ENCODE results near the gene HTR3C. TPM values are rescaled to one million over a fixed set of nuclear protein-coding genes. Genes with fewer than 3 reads are reported as not detected.

The HTR3C gene
- total RNA-seq, 1 experiment from 2014 or later: not detected

DNA sequence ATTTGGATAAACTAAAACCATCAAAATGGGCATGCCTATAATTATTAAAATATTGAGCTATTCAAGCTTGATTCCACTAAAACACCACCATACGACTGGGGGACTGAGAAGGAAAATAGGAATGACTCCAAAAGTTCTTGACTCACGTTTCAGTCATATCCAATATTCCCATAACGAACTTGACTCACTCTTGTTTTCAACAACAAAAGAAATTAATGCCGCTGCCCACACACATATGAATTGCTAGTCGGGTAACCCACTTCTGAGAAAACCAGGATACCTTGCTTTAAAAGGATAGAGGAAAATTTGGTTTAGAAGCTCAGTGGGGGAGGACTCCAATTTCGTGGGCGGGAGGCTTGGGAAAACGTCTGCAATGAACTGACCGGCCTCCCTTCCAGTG, 5.2 kb downstream of the HTR3C start:
- Histone ChIP-seq H3K27me3 (replicated peaks; ENCODE audit: insufficient read depth, low read depth, low read length, poor library complexity) (peaks cover 9% of the 10 kb centered on the region), H3K27ac (ENCODE audit: low read depth, low read length, poor library complexity, severe bottlenecking) (no peak overlapping the region), H3K9me3 (ENCODE audit: low read depth, low read length, poor library complexity, severe bottlenecking) (no peaks in the 10 kb centered on the region), H3K4me1 (ENCODE audit: insufficient read depth, low read length, poor library complexity, severe bottlenecking) (no peaks in the 10 kb centered on the region), H3K36me3 (ENCODE audit: insufficient read depth, low read length, poor library complexity, severe bottlenecking) (no peaks in the 10 kb centered on the region), H3K4me3 (ENCODE audit: low read depth, low read length, poor library complexity, severe bottlenecking) (no peak overlapping the region)
- POLR2A ChIA-PET (ENCODE audit: low non-redundant PET): no interaction called here
- TF ChIP-seq, protein P1, sequence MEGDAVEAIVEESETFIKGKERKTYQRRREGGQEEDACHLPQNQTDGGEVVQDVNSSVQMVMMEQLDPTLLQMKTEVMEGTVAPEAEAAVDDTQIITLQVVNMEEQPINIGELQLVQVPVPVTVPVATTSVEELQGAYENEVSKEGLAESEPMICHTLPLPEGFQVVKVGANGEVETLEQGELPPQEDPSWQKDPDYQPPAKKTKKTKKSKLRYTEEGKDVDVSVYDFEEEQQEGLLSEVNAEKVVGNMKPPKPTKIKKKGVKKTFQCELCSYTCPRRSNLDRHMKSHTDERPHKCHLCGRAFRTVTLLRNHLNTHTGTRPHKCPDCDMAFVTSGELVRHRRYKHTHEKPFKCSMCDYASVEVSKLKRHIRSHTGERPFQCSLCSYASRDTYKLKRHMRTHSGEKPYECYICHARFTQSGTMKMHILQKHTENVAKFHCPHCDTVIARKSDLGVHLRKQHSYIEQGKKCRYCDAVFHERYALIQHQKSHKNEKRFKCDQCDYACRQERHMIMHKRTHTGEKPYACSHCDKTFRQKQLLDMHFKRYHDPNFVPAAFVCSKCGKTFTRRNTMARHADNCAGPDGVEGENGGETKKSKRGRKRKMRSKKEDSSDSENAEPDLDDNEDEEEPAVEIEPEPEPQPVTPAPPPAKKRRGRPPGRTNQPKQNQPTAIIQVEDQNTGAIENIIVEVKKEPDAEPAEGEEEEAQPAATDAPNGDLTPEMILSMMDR (conservative IDR thresholded peaks at IDR 0.05; ENCODE audit: low read depth, low read length): no peak
- TF ChIP-seq EZH2 (IDR thresholded peaks at IDR 0.05; ENCODE audit: borderline replicate concordance, low read depth, low read length, poor library complexity, severe bottlenecking): no peak
- no TSS peak for BruUV-seq (replicated peaks)
- intact Hi-C loops (cut with micrococcal nuclease; ENCODE audit: unreplicated experiment): no loop called here
- CTCF ChIA-PET: no interaction called here
- DNase-seq (ENCODE audit: low spot score): no peak

DNA sequence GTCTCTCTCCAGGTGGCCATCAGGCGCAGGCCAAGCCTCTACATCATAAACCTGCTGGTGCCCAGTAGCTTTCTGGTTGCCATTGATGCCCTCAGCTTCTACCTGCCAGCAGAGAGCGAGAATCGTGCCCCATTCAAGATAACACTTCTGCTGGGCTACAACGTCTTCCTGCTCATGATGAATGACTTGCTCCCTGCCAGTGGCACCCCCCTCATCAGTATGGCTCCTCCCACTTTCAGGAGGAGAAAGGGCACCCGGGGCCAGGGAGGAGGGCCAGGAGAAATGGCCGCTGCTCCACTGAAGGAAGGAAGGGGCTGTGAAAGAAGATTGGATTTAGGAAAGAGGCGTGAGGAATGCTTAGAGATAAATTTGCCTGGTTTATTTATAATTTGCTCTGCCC, 6.6 kb downstream of the HTR3C start:
- no peak overlapping the region for H3K4me3 ChIP-seq (ENCODE audit: low read depth, low read length, poor library complexity, severe bottlenecking)
- H3K36me3 ChIP-seq (ENCODE audit: insufficient read depth, low read length, poor library complexity, severe bottlenecking): no peaks in the 10 kb centered on the region
- H3K27me3 ChIP-seq (replicated peaks; ENCODE audit: insufficient read depth, low read depth, low read length, poor library complexity): no peaks in the 10 kb centered on the region
- intact Hi-C loops (cut with micrococcal nuclease; ENCODE audit: unreplicated experiment): no loop called here
- CTCF ChIA-PET: no interaction called here
- H3K27ac ChIP-seq (ENCODE audit: low read depth, low read length, poor library complexity, severe bottlenecking): no peak overlapping the region
- POLR2A ChIA-PET (ENCODE audit: low non-redundant PET): no interaction called here
- TF ChIP-seq, protein P1 (conservative IDR thresholded peaks at IDR 0.05; ENCODE audit: low read depth, low read length): no peak
- TF ChIP-seq EZH2 (IDR thresholded peaks at IDR 0.05; ENCODE audit: borderline replicate concordance, low read depth, low read length, poor library complexity, severe bottlenecking): no peak
- BruUV-seq (replicated peaks): no TSS peak
- H3K4me1 ChIP-seq (ENCODE audit: insufficient read depth, low read length, poor library complexity, severe bottlenecking): no peaks in the 10 kb centered on the region
- no peaks in the 10 kb centered on the region for H3K9me3 ChIP-seq (ENCODE audit: low read depth, low read length, poor library complexity, severe bottlenecking)
- no peak for DNase-seq (ENCODE audit: low spot score)

DNA sequence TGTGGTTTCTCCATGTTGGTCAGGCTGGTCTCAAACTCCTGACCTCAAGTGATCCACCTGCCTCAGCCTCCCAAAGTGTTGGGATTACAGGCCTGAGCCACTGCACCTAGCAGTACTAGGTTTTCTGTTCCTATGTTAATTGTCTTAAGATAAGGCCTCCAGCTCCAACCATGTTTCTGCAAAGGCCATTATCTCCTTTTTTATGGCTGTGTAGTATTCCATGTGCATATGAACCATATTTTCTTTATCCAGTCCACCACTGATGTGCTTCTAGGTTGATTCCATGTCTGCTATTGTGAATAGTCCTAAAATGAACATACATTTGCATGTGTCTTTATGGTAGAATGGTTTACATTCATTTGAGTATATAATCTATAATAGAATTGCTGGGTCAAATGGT, 9.8 kb downstream of the HTR3C start:
- no peak for DNase-seq (ENCODE audit: low spot score)
- H3K4me3 ChIP-seq (ENCODE audit: low read depth, low read length, poor library complexity, severe bottlenecking): no peak overlapping the region
- POLR2A ChIA-PET (ENCODE audit: low non-redundant PET): no interaction called here
- CTCF ChIA-PET: no interaction called here
- no TSS peak for BruUV-seq (replicated peaks)
- H3K9me3 ChIP-seq (ENCODE audit: low read depth, low read length, poor library complexity, severe bottlenecking): no peaks in the 10 kb centered on the region
- TF ChIP-seq EZH2 (IDR thresholded peaks at IDR 0.05; ENCODE audit: borderline replicate concordance, low read depth, low read length, poor library complexity, severe bottlenecking): no peak
- TF ChIP-seq, protein P1 (conservative IDR thresholded peaks at IDR 0.05; ENCODE audit: low read depth, low read length): no peak
- H3K27me3 ChIP-seq (replicated peaks; ENCODE audit: insufficient read depth, low read depth, low read length, poor library complexity): no peaks in the 10 kb centered on the region
- intact Hi-C loops (cut with micrococcal nuclease; ENCODE audit: unreplicated experiment): no loop called here
- H3K27ac ChIP-seq (ENCODE audit: low read depth, low read length, poor library complexity, severe bottlenecking): no peak overlapping the region
- no peaks in the 10 kb centered on the region for H3K36me3 ChIP-seq (ENCODE audit: insufficient read depth, low read length, poor library complexity, severe bottlenecking)
- H3K4me1 ChIP-seq (ENCODE audit: insufficient read depth, low read length, poor library complexity, severe bottlenecking): no peaks in the 10 kb centered on the region

Data from A673 (cell line).